ENCODE measurements around the gene CFAP251. TPM values are rescaled to one million over a fixed set of nuclear protein-coding genes. Genes with fewer than 3 reads are reported as not detected.
"Not testable (repeated sequence)": the region's sequence is repeated elsewhere in the genome, so short reads cannot be mapped to it uniquely, and the experiment has no call there.

CFAP251 gene
- total RNA-seq, 1 donor from 2014 or later, result 9.3 TPM

DNA sequence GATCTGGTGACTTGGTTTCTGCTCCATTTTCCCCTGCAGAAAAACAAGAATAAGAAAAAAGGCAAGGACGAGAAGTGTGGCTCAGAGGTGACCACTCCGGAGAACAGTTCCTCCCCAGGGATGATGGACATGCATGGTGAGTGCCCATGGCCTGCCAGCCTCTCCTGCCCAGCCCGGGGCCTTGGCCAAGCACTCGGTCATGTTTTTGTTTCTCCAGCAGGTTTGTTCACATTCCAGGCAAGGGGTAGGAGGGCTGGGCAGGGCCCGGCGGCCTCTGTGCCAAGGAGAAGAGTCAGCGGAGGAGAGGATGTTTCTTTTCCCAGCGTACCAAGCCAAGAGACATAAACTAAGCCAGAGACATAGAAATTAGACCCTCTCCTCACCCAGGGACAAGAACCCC lies 116.9 kb downstream of the CFAP251 start:
- no peak for DNase-seq (ENCODE audit: low spot score, unreplicated experiment)
- H3K27ac Mint-ChIP-seq, result no peak overlapping the region
- no peak overlapping the region for H3K4me3 Mint-ChIP-seq (ENCODE audit: low read depth)
- no peaks in the 10 kb centered on the region for H3K27me3 Mint-ChIP-seq
- H3K36me3 Mint-ChIP-seq (ENCODE audit: insufficient read depth), result peaks cover 12% of the 10 kb centered on the region
- no peaks in the 10 kb centered on the region for H3K9me3 Mint-ChIP-seq (ENCODE audit: low read depth)
- H3K4me1 Mint-ChIP-seq (ENCODE audit: low read depth), result peaks cover 2% of the 10 kb centered on the region
- TF ChIP-seq, protein P1, sequence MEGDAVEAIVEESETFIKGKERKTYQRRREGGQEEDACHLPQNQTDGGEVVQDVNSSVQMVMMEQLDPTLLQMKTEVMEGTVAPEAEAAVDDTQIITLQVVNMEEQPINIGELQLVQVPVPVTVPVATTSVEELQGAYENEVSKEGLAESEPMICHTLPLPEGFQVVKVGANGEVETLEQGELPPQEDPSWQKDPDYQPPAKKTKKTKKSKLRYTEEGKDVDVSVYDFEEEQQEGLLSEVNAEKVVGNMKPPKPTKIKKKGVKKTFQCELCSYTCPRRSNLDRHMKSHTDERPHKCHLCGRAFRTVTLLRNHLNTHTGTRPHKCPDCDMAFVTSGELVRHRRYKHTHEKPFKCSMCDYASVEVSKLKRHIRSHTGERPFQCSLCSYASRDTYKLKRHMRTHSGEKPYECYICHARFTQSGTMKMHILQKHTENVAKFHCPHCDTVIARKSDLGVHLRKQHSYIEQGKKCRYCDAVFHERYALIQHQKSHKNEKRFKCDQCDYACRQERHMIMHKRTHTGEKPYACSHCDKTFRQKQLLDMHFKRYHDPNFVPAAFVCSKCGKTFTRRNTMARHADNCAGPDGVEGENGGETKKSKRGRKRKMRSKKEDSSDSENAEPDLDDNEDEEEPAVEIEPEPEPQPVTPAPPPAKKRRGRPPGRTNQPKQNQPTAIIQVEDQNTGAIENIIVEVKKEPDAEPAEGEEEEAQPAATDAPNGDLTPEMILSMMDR (IDR thresholded peaks at IDR 0.05; ENCODE audit: unreplicated experiment), result no peak

DNA sequence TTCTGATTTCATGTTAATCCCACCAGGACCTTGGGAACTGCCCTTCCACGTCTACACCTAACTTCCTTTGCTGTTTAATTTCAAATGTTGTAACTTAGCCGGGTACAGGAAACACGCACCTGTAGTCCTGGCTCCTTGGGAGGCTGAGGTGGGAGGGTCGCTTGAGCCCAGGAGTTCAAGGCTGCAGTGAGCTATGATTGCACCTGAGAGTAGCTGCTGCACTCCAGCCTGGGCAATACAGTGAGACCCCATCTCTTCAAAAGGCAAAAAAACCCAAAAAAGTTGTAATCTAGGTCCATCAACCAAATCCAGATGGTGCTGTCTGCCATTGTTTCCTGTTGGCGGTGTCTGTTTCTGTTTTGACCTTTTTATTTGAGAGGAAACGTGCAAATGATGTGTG lies 117.8 kb downstream of the CFAP251 start:
- TF ChIP-seq, protein P1 (IDR thresholded peaks at IDR 0.05; ENCODE audit: unreplicated experiment), result no peak
- H3K27ac Mint-ChIP-seq, result no peak overlapping the region
- no peaks in the 10 kb centered on the region for H3K27me3 Mint-ChIP-seq
- H3K36me3 Mint-ChIP-seq (ENCODE audit: insufficient read depth), result peaks cover 15% of the 10 kb centered on the region
- no peak overlapping the region for H3K4me3 Mint-ChIP-seq (ENCODE audit: low read depth)
- no peaks in the 10 kb centered on the region for H3K9me3 Mint-ChIP-seq (ENCODE audit: low read depth)
- H3K4me1 Mint-ChIP-seq (ENCODE audit: low read depth), result peaks cover 9% of the 10 kb centered on the region
- no peak for DNase-seq (ENCODE audit: low spot score, unreplicated experiment)

DNA sequence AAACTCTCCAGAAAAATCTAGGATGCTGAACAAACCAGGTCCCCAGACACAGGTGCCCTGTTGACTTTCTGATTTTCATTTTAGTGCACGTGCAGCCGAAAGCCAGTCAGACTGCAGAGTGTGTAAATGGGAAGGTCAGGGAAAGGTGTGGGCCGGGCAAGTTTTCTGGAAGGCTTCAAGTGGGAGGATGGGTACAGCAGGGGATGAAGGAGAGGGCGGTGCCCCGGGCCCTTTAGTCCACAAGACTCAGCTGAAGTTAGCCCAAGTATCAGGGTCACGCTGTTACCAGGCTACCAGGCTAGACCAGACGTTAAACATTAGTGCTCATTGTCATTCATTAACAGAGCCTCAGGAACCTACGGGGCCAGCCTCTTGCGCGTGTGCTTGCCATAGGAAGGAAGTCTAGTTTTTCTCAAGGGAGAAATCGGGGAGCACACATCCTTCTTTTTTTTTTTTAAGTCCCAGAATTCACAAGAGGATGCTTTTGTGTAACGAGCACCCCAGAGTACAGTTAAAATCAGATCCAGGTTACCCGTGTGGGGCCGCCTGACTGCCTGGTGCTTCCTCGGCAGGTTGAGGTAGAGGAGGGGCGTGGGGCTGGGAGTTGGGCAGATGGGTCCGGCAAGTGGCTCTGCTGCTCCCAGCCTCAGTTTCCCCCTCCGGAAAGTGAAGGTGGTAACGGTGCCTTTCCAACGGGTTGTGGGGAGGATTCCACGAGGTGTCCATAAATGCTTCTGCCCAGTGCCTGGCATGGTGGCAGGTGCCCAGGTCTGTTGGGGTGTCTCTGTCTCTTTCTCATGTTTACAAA lies 122.4 kb downstream of the CFAP251 start:
- Mint-ChIP-seq H3K9me3 (ENCODE audit: low read depth) (no peaks in the 10 kb centered on the region), H3K27me3 (no peaks in the 10 kb centered on the region), H3K36me3 (ENCODE audit: insufficient read depth) (peaks cover 20% of the 10 kb centered on the region), H3K27ac (peak overlapping the region; percentile 89), H3K4me1 (ENCODE audit: low read depth) (peaks cover 11% of the 10 kb centered on the region), H3K4me3 (ENCODE audit: low read depth) (peak overlapping the region; percentile 41)
- DNase-seq (ENCODE audit: low spot score, unreplicated experiment), result no peak
- TF ChIP-seq, protein P1 (IDR thresholded peaks at IDR 0.05; ENCODE audit: unreplicated experiment), result no peak

DNA sequence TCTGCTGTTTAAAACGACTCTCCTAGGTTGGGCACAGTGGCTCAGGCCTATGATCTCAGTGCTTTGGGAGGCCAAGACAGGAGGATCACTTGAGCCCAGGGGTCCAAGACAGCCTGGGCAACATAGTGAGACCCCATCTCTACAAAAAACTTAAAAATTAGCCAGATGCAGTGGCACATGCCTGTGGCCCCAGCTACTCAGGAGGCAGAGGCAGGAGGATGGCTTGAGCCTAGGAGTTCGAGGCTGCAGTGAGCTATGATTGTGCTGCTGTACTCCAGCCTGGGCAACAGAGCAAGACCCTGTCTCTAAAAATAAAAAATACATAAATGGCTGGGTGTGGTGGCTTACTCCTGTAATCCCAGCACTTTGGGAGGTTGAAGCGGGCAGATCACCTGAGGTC lies 123.1 kb downstream of the CFAP251 start:
- not testable (repeated sequence) for H3K27me3 Mint-ChIP-seq; H3K9me3 Mint-ChIP-seq (ENCODE audit: low read depth); DNase-seq (ENCODE audit: low spot score, unreplicated experiment); H3K4me3 Mint-ChIP-seq (ENCODE audit: low read depth); H3K27ac Mint-ChIP-seq
- peaks cover 11% of the 10 kb centered on the region for H3K4me1 Mint-ChIP-seq (ENCODE audit: low read depth)
- peaks cover 22% of the 10 kb centered on the region for H3K36me3 Mint-ChIP-seq (ENCODE audit: insufficient read depth)

DNA sequence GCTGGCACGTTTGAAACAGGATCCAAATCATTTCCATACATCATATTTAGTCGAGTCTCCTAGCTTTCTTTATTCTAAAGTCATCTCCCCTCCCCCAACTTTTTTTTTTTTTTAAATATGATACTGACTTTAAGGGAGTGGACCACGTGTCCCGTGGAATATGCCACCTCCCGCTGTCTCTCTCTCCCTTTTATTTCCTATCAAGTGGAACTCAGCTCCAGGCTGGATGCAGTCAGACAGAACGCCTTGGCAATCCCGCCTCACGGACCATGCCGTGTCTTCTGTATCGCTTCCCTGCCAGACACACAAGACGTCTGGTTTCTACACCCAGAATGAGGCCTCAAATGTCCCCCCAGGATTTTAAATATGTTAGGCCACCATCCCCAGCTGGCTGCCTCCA lies 124.5 kb downstream of the CFAP251 start:
- no peak overlapping the region for H3K4me3 Mint-ChIP-seq (ENCODE audit: low read depth)
- peak overlapping the region; percentile 59 for H3K27ac Mint-ChIP-seq
- peaks cover 20% of the 10 kb centered on the region for H3K36me3 Mint-ChIP-seq (ENCODE audit: insufficient read depth)

More for the DNA sequence above, 124.5 kb downstream of the CFAP251 start:
- no peaks in the 10 kb centered on the region for H3K9me3 Mint-ChIP-seq (ENCODE audit: low read depth)
- DNase-seq (ENCODE audit: low spot score, unreplicated experiment), result no peak
- peaks cover 11% of the 10 kb centered on the region for H3K4me1 Mint-ChIP-seq (ENCODE audit: low read depth)
- H3K27me3 Mint-ChIP-seq, result no peaks in the 10 kb centered on the region
- TF ChIP-seq, protein P1 (IDR thresholded peaks at IDR 0.05; ENCODE audit: unreplicated experiment), result no peak
